ENCODE data around the gene SH2D5. TPM values are rescaled to one million over a fixed set of nuclear protein-coding genes. Genes with fewer than 3 reads are reported as not detected.

Gene SH2D5
- total RNA-seq, 1 donor from 2014 or later, result not detected

GRCh38 chr1:20703124-20703756 is 29.3 kb downstream of the SH2D5 start:
- no peak for DNase-seq (ENCODE audit: extremely low spot score in 2 of 2)
- H3K27me3 ChIP-seq, result no peaks in the 10 kb centered on the region
- H3K36me3 ChIP-seq, result no peaks in the 10 kb centered on the region
- TF ChIP-seq POLR2A (IDR thresholded peaks at IDR 0.05) (no peak), POLR2AphosphoS5 (IDR thresholded peaks at IDR 0.05; ENCODE audit: insufficient read depth in 1 of 2, low read depth in 1 of 2) (no peak)
- TF ChIP-seq, protein P1, sequence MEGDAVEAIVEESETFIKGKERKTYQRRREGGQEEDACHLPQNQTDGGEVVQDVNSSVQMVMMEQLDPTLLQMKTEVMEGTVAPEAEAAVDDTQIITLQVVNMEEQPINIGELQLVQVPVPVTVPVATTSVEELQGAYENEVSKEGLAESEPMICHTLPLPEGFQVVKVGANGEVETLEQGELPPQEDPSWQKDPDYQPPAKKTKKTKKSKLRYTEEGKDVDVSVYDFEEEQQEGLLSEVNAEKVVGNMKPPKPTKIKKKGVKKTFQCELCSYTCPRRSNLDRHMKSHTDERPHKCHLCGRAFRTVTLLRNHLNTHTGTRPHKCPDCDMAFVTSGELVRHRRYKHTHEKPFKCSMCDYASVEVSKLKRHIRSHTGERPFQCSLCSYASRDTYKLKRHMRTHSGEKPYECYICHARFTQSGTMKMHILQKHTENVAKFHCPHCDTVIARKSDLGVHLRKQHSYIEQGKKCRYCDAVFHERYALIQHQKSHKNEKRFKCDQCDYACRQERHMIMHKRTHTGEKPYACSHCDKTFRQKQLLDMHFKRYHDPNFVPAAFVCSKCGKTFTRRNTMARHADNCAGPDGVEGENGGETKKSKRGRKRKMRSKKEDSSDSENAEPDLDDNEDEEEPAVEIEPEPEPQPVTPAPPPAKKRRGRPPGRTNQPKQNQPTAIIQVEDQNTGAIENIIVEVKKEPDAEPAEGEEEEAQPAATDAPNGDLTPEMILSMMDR (IDR thresholded peaks at IDR 0.05), result no peak
- H3K27ac ChIP-seq, result no peak overlapping the region
- no peak overlapping the region for H3K4me3 ChIP-seq
- intact Hi-C loops (cut with DNase I), result no loop called here
- H3K4me1 ChIP-seq, result peaks cover 8% of the 10 kb centered on the region
- no peaks in the 10 kb centered on the region for H3K9me3 ChIP-seq

DNA sequence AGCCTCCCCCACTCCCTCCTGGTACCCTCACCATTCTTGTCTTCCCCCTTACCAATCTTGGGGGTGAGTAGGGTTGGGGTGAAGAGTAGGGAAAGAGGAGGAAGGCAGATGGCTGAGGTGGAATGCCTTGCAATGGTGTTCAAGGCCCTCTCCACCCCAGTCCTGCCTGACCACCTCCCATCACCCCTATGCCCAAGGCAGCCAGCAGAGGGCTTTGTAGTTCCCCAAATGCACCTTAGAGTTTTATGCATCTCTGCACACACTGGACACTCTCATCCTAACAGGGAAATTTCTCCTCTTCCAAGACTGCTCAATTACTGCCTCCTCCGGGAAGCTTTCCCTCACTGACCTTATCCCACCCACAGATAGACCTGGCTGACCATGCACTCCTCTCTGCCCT is 30.1 kb downstream of the SH2D5 start:
- intact Hi-C loops (cut with DNase I), result no loop called here
- Histone ChIP-seq H3K4me1 (peaks cover 16% of the 10 kb centered on the region), H3K9me3 (no peaks in the 10 kb centered on the region), H3K27ac (no peak overlapping the region), H3K36me3 (no peaks in the 10 kb centered on the region), H3K27me3 (no peaks in the 10 kb centered on the region), H3K4me3 (no peak overlapping the region)
- no peak for DNase-seq (ENCODE audit: extremely low spot score in 2 of 2)
- TF ChIP-seq POLR2AphosphoS5 (IDR thresholded peaks at IDR 0.05; ENCODE audit: insufficient read depth in 1 of 2, low read depth in 1 of 2) (no peak), POLR2A (IDR thresholded peaks at IDR 0.05) (no peak)
- TF ChIP-seq, protein P1 (IDR thresholded peaks at IDR 0.05), result no peak

GRCh38 chr1:20701847-20702246 is 30.7 kb downstream of the SH2D5 start:
- intact Hi-C loops (cut with DNase I), result no loop called here
- no peak for TF ChIP-seq POLR2AphosphoS5 (IDR thresholded peaks at IDR 0.05; ENCODE audit: insufficient read depth in 1 of 2, low read depth in 1 of 2)
- no peak for TF ChIP-seq POLR2A (IDR thresholded peaks at IDR 0.05)
- TF ChIP-seq, protein P1 (IDR thresholded peaks at IDR 0.05), result no peak
- Histone ChIP-seq H3K27ac (no peak overlapping the region), H3K9me3 (no peaks in the 10 kb centered on the region), H3K4me3 (no peak overlapping the region), H3K4me1 (peaks cover 22% of the 10 kb centered on the region), H3K27me3 (no peaks in the 10 kb centered on the region), H3K36me3 (no peaks in the 10 kb centered on the region)
- DNase-seq (ENCODE audit: extremely low spot score in 2 of 2), result no peak

DNA sequence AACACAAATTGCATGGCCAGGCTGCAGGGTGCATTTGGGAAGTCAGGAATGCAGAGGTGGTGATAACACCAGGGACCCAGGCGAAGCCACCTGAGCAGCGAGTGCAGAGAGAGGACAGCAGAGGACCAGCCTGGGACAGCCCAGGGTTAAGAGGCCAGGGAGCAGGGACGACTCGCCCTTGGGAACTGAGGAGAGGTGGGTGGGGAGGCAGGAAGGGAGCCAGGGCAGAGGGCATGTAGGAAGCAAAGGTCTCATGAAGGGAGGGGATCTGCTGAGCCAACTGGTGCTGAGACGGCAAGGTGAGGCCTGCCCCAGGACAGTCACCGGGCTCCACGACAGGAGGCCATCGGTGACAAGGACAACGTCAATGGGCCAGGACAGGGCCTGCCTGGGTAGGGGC is 31.1 kb downstream of the SH2D5 start:
- no peak overlapping the region for H3K4me3 ChIP-seq
- peaks cover 23% of the 10 kb centered on the region for H3K4me1 ChIP-seq
- TF ChIP-seq POLR2AphosphoS5 (IDR thresholded peaks at IDR 0.05; ENCODE audit: insufficient read depth in 1 of 2, low read depth in 1 of 2) (no peak), POLR2A (IDR thresholded peaks at IDR 0.05) (no peak)
- TF ChIP-seq, protein P1 (IDR thresholded peaks at IDR 0.05), result no peak
- H3K9me3 ChIP-seq, result no peaks in the 10 kb centered on the region
- H3K27me3 ChIP-seq, result no peaks in the 10 kb centered on the region
- H3K27ac ChIP-seq, result no peak overlapping the region
- DNase-seq (ENCODE audit: extremely low spot score in 2 of 2), result no peak
- intact Hi-C loops (cut with DNase I), result no loop called here
- no peaks in the 10 kb centered on the region for H3K36me3 ChIP-seq

GRCh38 chr1:20700636-20701215 is 31.8 kb downstream of the SH2D5 start:
- DNase-seq (ENCODE audit: extremely low spot score in 2 of 2), result no peak
- TF ChIP-seq POLR2AphosphoS5 (IDR thresholded peaks at IDR 0.05; ENCODE audit: insufficient read depth in 1 of 2, low read depth in 1 of 2) (no peak), POLR2A (IDR thresholded peaks at IDR 0.05) (no peak)
- TF ChIP-seq, protein P1 (IDR thresholded peaks at IDR 0.05), result no peak
- peaks cover 27% of the 10 kb centered on the region for H3K4me1 ChIP-seq
- H3K27me3 ChIP-seq, result no peaks in the 10 kb centered on the region
- H3K4me3 ChIP-seq, result no peak overlapping the region
- intact Hi-C loops (cut with DNase I), result no loop called here
- no peaks in the 10 kb centered on the region for H3K9me3 ChIP-seq
- no peaks in the 10 kb centered on the region for H3K36me3 ChIP-seq
- H3K27ac ChIP-seq, result no peak overlapping the region
